SH-SY5Y (cell line): ENCODE results near the gene BAZ2B.

ENCODE experiments used
- GATA2 ChIP-seq: IDR thresholded peaks from 2 replicates; pipeline ENCODE4 v1.6.1; 2011; ENCODE audit warnings: mild to moderate bottlenecking, low read depth, low read length
- GATA3 ChIP-seq: IDR thresholded peaks from 2 replicates; pipeline ENCODE4 v1.6.1; 2011; ENCODE audit warnings: low read depth, mild to moderate bottlenecking, low read length, moderate library complexity

- TF ChIP-seq GATA2: no peak
- TF ChIP-seq GATA3: no peak
Observed at GRCh38 chr2:159613651-159614285, 2.6 kb downstream of the BAZ2B start.
